ENCODE measurements around the gene PPM1H.

Gene PPM1H

DNA sequence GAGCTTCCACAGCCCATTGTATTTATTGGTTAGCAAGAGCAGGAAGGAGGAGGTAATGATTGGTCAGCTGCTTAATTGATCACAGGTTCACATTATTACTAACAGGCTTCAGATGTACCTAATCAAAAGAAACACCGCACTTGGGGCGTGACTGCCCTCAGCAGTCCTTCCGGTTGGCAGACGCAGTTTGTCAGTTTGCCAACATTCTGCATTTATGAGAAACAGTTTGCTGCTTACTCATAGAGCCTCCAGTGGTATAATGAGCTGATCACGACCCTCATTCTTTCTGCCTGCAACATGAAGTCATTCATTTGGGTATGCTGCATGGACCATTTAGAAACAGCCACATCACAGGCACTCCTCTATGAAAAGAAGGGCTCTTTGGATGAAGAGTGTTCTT is 42.5 kb upstream of the PPM1H start:
- H2AFZ ChIP-seq (ENCODE audit: low read depth, low read length): no peak overlapping the region
- no peaks in the 10 kb centered on the region for H3K36me3 ChIP-seq (ENCODE audit: control insufficient read depth in 1 of 2, insufficient read depth in 2 of 2, low read depth in 1 of 2, low read length in 2 of 2)
- no peak for DNase-seq

DNA sequence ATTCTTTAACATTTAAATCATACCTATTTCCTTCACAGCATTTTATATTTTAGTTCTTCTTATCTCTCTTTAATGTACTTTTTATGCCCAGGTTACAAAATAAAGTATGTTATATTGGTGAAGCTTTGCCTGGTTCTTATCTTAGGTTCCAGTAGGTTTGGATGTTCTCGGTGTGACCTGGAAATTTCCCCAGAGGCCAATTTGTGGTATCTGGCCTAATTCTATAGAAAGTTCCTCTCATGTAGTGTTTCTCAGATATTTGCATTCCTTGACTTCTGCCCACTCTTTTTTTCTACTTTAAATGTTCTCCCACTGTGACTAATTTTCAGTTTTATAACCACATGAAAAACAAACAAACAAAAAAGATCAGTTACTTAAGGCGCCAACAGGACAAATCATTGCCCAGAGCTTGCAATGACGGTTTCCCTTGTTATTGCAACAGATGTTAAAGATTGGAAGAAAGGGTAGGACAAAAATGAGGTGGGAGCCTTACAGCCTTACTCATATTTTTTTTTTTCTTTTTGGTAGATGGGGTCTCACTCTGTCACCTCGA is 41.2 kb upstream of the PPM1H start:
- Histone ChIP-seq H3K79me1 (replicated peaks; ENCODE audit: low read length, poor library complexity, severe bottlenecking) (no peaks in the 10 kb centered on the region), H3K4me3 (ENCODE audit: insufficient read depth in 1 of 2, low read depth in 1 of 2, low read length in 2 of 2) (no peak overlapping the region), H4K91ac (ENCODE audit: low read length) (no peak overlapping the region), H3K9me3 (ENCODE audit: control insufficient read depth, low read length) (no peaks in the 10 kb centered on the region), H3K27ac (ENCODE audit: low read length, poor library complexity, severe bottlenecking) (no peak overlapping the region), H3K4me2 (ENCODE audit: low read length, poor library complexity, severe bottlenecking) (no peak overlapping the region), H3K14ac (ENCODE audit: low read length in 2 of 2) (no peak overlapping the region), H3K27me3 (ENCODE audit: control insufficient read depth in 1 of 2, insufficient read depth in 1 of 2, low read length in 2 of 2) (no peaks in the 10 kb centered on the region), H2BK120ac (ENCODE audit: low read depth, low read length) (no peak overlapping the region), H2AFZ (ENCODE audit: low read depth, low read length) (no peak overlapping the region), H3K4ac (ENCODE audit: low read depth in 1 of 2, low read length in 2 of 2) (no peak overlapping the region), H3K18ac (ENCODE audit: low read depth in 1 of 2, low read length in 2 of 2) (no peak overlapping the region), H4K8ac (ENCODE audit: low read length) (no peak overlapping the region), H3K4me1 (ENCODE audit: control insufficient read depth, insufficient read depth, low read depth, low read length) (no peaks in the 10 kb centered on the region), H2BK12ac (ENCODE audit: low read length in 2 of 2) (no peak overlapping the region), H2BK15ac (ENCODE audit: low read depth, poor library complexity, severe bottlenecking) (no peak overlapping the region), H2AK5ac (ENCODE audit: low read length, severe bottlenecking) (no peak overlapping the region), H3K9ac (ENCODE audit: low read length) (no peak overlapping the region), H3K36me3 (ENCODE audit: control insufficient read depth in 1 of 2, insufficient read depth in 2 of 2, low read depth in 1 of 2, low read length in 2 of 2) (no peaks in the 10 kb centered on the region), H2BK5ac (ENCODE audit: low read depth, low read length, poor library complexity, severe bottlenecking) (no peak overlapping the region), H3K23ac (ENCODE audit: low read length in 2 of 2) (no peak overlapping the region)
- no peak for DNase-seq
- 81% methylated on average over 4 of the region's 4 CpGs for WGBS

More for the DNA sequence above, 42.5 kb upstream of the PPM1H start:
- Histone ChIP-seq H3K14ac (ENCODE audit: low read length in 2 of 2) (no peak overlapping the region), H4K91ac (ENCODE audit: low read length) (no peak overlapping the region), H3K79me1 (replicated peaks; ENCODE audit: low read length, poor library complexity, severe bottlenecking) (no peaks in the 10 kb centered on the region), H3K4me2 (ENCODE audit: low read length, poor library complexity, severe bottlenecking) (no peak overlapping the region), H3K9me3 (ENCODE audit: control insufficient read depth, low read length) (no peaks in the 10 kb centered on the region), H3K27me3 (ENCODE audit: control insufficient read depth in 1 of 2, insufficient read depth in 1 of 2, low read length in 2 of 2) (no peaks in the 10 kb centered on the region), H3K4ac (ENCODE audit: low read depth in 1 of 2, low read length in 2 of 2) (no peak overlapping the region), H3K18ac (ENCODE audit: low read depth in 1 of 2, low read length in 2 of 2) (no peak overlapping the region), H3K4me3 (ENCODE audit: insufficient read depth in 1 of 2, low read depth in 1 of 2, low read length in 2 of 2) (no peak overlapping the region), H2BK12ac (ENCODE audit: low read length in 2 of 2) (no peak overlapping the region), H4K8ac (ENCODE audit: low read length) (no peak overlapping the region), H2BK5ac (ENCODE audit: low read depth, low read length, poor library complexity, severe bottlenecking) (no peak overlapping the region), H3K23ac (ENCODE audit: low read length in 2 of 2) (no peak overlapping the region), H2BK120ac (ENCODE audit: low read depth, low read length) (no peak overlapping the region), H2BK15ac (ENCODE audit: low read depth, poor library complexity, severe bottlenecking) (no peak overlapping the region), H3K4me1 (ENCODE audit: control insufficient read depth, insufficient read depth, low read depth, low read length) (no peaks in the 10 kb centered on the region), H3K27ac (ENCODE audit: low read length, poor library complexity, severe bottlenecking) (no peak overlapping the region), H2AK5ac (ENCODE audit: low read length, severe bottlenecking) (no peak overlapping the region), H3K9ac (ENCODE audit: low read length) (no peak overlapping the region)
- WGBS: 88% methylated on average over 5 of the region's 5 CpGs

GRCh38 chr12:62971769-62972525 is 37.0 kb upstream of the PPM1H start:
- H4K8ac ChIP-seq (ENCODE audit: low read length): no peak overlapping the region
- H3K23ac ChIP-seq (ENCODE audit: low read length in 2 of 2): peak overlapping the region in 1 of 2 experiments; percentile 60
- H3K18ac ChIP-seq (ENCODE audit: low read depth in 1 of 2, low read length in 2 of 2): no peak overlapping the region
- H3K14ac ChIP-seq (ENCODE audit: low read length in 2 of 2): no peak overlapping the region
- DNase-seq: no peak
- WGBS: 80% methylated on average over 1 of the region's 1 CpG
- no peak overlapping the region for H3K27ac ChIP-seq (ENCODE audit: low read length, poor library complexity, severe bottlenecking)
- H3K4me2 ChIP-seq (ENCODE audit: low read length, poor library complexity, severe bottlenecking): no peak overlapping the region
- H2BK120ac ChIP-seq (ENCODE audit: low read depth, low read length): no peak overlapping the region
- no peak overlapping the region for H2AFZ ChIP-seq (ENCODE audit: low read depth, low read length)
- no peaks in the 10 kb centered on the region for H3K27me3 ChIP-seq (ENCODE audit: control insufficient read depth in 1 of 2, insufficient read depth in 1 of 2, low read length in 2 of 2)
- H3K9me3 ChIP-seq (ENCODE audit: control insufficient read depth, low read length): no peaks in the 10 kb centered on the region
- H2BK12ac ChIP-seq (ENCODE audit: low read length in 2 of 2): no peak overlapping the region
- H2BK15ac ChIP-seq (ENCODE audit: low read depth, poor library complexity, severe bottlenecking): no peak overlapping the region
- H3K36me3 ChIP-seq (ENCODE audit: control insufficient read depth in 1 of 2, insufficient read depth in 2 of 2, low read depth in 1 of 2, low read length in 2 of 2): no peaks in the 10 kb centered on the region
- no peak overlapping the region for H2BK5ac ChIP-seq (ENCODE audit: low read depth, low read length, poor library complexity, severe bottlenecking)
- H3K9ac ChIP-seq (ENCODE audit: low read length): no peak overlapping the region
- H2AK5ac ChIP-seq (ENCODE audit: low read length, severe bottlenecking): no peak overlapping the region
- no peak overlapping the region for H4K91ac ChIP-seq (ENCODE audit: low read length)
- no peaks in the 10 kb centered on the region for H3K4me1 ChIP-seq (ENCODE audit: control insufficient read depth, insufficient read depth, low read depth, low read length)
- no peaks in the 10 kb centered on the region for H3K79me1 ChIP-seq (replicated peaks; ENCODE audit: low read length, poor library complexity, severe bottlenecking)
- no peak overlapping the region for H3K4me3 ChIP-seq (ENCODE audit: insufficient read depth in 1 of 2, low read depth in 1 of 2, low read length in 2 of 2)
- H3K4ac ChIP-seq (ENCODE audit: low read depth in 1 of 2, low read length in 2 of 2): no peak overlapping the region

- H4K91ac ChIP-seq (ENCODE audit: low read length): no peak overlapping the region
- DNase-seq: no peak
- H3K14ac ChIP-seq (ENCODE audit: low read length in 2 of 2): no peak overlapping the region
- no peak overlapping the region for H3K23ac ChIP-seq (ENCODE audit: low read length in 2 of 2)
- no peak overlapping the region for H2BK5ac ChIP-seq (ENCODE audit: low read depth, low read length, poor library complexity, severe bottlenecking)
- no peak overlapping the region for H2BK12ac ChIP-seq (ENCODE audit: low read length in 2 of 2)
- H2AFZ ChIP-seq (ENCODE audit: low read depth, low read length): no peak overlapping the region
- no peak overlapping the region for H2BK15ac ChIP-seq (ENCODE audit: low read depth, poor library complexity, severe bottlenecking)
- H3K4ac ChIP-seq (ENCODE audit: low read depth in 1 of 2, low read length in 2 of 2): no peak overlapping the region
- H3K4me2 ChIP-seq (ENCODE audit: low read length, poor library complexity, severe bottlenecking): no peak overlapping the region
- no peak overlapping the region for H3K18ac ChIP-seq (ENCODE audit: low read depth in 1 of 2, low read length in 2 of 2)
- H3K9me3 ChIP-seq (ENCODE audit: control insufficient read depth, low read length): no peaks in the 10 kb centered on the region
- H3K4me1 ChIP-seq (ENCODE audit: control insufficient read depth, insufficient read depth, low read depth, low read length): no peaks in the 10 kb centered on the region
- H3K79me1 ChIP-seq (replicated peaks; ENCODE audit: low read length, poor library complexity, severe bottlenecking): no peaks in the 10 kb centered on the region
- no peak overlapping the region for H2BK120ac ChIP-seq (ENCODE audit: low read depth, low read length)
- H3K27me3 ChIP-seq (ENCODE audit: control insufficient read depth in 1 of 2, insufficient read depth in 1 of 2, low read length in 2 of 2): no peaks in the 10 kb centered on the region
- no peak overlapping the region for H2AK5ac ChIP-seq (ENCODE audit: low read length, severe bottlenecking)
- H4K8ac ChIP-seq (ENCODE audit: low read length): no peak overlapping the region
- no peaks in the 10 kb centered on the region for H3K36me3 ChIP-seq (ENCODE audit: control insufficient read depth in 1 of 2, insufficient read depth in 2 of 2, low read depth in 1 of 2, low read length in 2 of 2)
- H3K9ac ChIP-seq (ENCODE audit: low read length): no peak overlapping the region
- no peak overlapping the region for H3K27ac ChIP-seq (ENCODE audit: low read length, poor library complexity, severe bottlenecking)
- no peak overlapping the region for H3K4me3 ChIP-seq (ENCODE audit: insufficient read depth in 1 of 2, low read depth in 1 of 2, low read length in 2 of 2)
- WGBS: 88% methylated on average over 7 of the region's 7 CpGs
Observed at GRCh38 chr12:62969695-62970094, 34.7 kb upstream of the PPM1H start.

Measured in mesenchymal stem cell (in vitro differentiated cells and primary cell).